Activated T-cell treated with anti-CD3 and anti-CD28 coated beads, Interleukin-2, amount 50 U/mL, for 72 hours (primary cell): ENCODE measurements around the gene UHMK1. TPM values are rescaled to one million over a fixed set of nuclear protein-coding genes. Genes with fewer than 3 reads are reported as not detected.

Source experiments
- total RNA-seq, 2 donors: library from RNA; stranded (reverse); gene quantifications; one replicate each; pipeline ENCODE4 v1.2.3, GENCODE V29; 2022

The UHMK1 gene
- total RNA-seq, 2 donors from 2014 or later: 54.0 TPM

Other genes starting within 250 kb of the UHMK1 start
- not detected for gene SPATA46, start 121.0 kb upstream of the UHMK1 start, total RNA-seq
- under 1 TPM; 0.19 to 0.26 TPM for gene C1orf226, start 116.1 kb upstream of the UHMK1 start, total RNA-seq
- under 1 TPM in 1 of 2 donors, not detected in 1; 0.32 TPM for gene SH2D1B, start 85.7 kb upstream of the UHMK1 start, total RNA-seq
- gene UAP1, start 63.9 kb downstream of the UHMK1 start, total RNA-seq: 10 to 100 TPM; 21.0 to 22.7 TPM
- under 1 TPM; 0.17 to 0.25 TPM for gene DDR2, start 134.6 kb downstream of the UHMK1 start, total RNA-seq